Stimulated activated CD4-positive, alpha-beta T cell treated with anti-CD3 and anti-CD28 coated beads, Interleukin-12 subunit alpha, Interleukin-12 subunit beta, amount 100 ng/mL, for 4 hours (primary cell): ENCODE data around the gene SARS2.
A peak's percentile ranks its signal among the peaks of the same experiment; 100 is the strongest.
"Not testable (repeated sequence)": the region's sequence is repeated elsewhere in the genome, so short reads cannot be mapped to it uniquely, and the experiment has no call there.

Source experiments
- DNase-seq: peaks from one replicate; pipeline ENCODE4 v3.0.0-alpha.2; 2020

The SARS2 gene

GRCh38 chr19:38889803-38890202, 40.8 kb downstream of the SARS2 start:
- DNase-seq, result no peak

- no peak for DNase-seq
These were observed 41.7 kb downstream of the SARS2 start for GRCh38 chr19:38888876-38889275.

GRCh38 chr19:38884691-38885090, 45.9 kb downstream of the SARS2 start:
- not testable (repeated sequence) for DNase-seq

GRCh38 chr19:38883286-38883685, 47.3 kb downstream of the SARS2 start:
- no peak for DNase-seq

- DNase-seq, result no peak
These were observed 49.5 kb downstream of the SARS2 start for GRCh38 chr19:38880882-38881609.

- no peak for DNase-seq
These were observed 50.3 kb downstream of the SARS2 start for GRCh38 chr19:38880076-38880881.

GRCh38 chr19:38879400-38879751, 51.2 kb downstream of the SARS2 start:
- no peak for DNase-seq

- no peak for DNase-seq
These were observed 51.8 kb downstream of the SARS2 start for GRCh38 chr19:38878575-38879399.

- peak; percentile 66 for DNase-seq
These were observed 52.6 kb downstream of the SARS2 start, which contains the start of gene RINL for GRCh38 chr19:38877781-38878574. TSS of gene RINL (minus strand) at chr19:38878275. CDS start at chr19:38876742, 1,533 bp downstream.

GRCh38 chr19:38875656-38876395, 54.7 kb downstream of the SARS2 start:
- no peak for DNase-seq

GRCh38 chr19:38873400-38873799, 57.2 kb downstream of the SARS2 start:
- not testable (repeated sequence) for DNase-seq

- no peak for DNase-seq
These were observed 60.0 kb downstream of the SARS2 start for GRCh38 chr19:38870612-38871011.

- DNase-seq, result peak; percentile 93
These were observed 60.5 kb downstream of the SARS2 start for GRCh38 chr19:38869836-38870607.

GRCh38 chr19:38869160-38869835, 61.3 kb downstream of the SARS2 start:
- DNase-seq, result peak; percentile 23

- no peak for DNase-seq
These were observed 62.0 kb downstream of the SARS2 start for GRCh38 chr19:38868551-38868950.

- no peak for DNase-seq
These were observed 63.3 kb downstream of the SARS2 start for GRCh38 chr19:38867171-38867780.
